Ovary (tissue), 9 donors: ENCODE results near the gene FOS. TPM values are rescaled to one million over a fixed set of nuclear protein-coding genes. Genes with fewer than 3 reads are reported as not detected.

ENCODE experiments used
- DNase-seq, 5 donors: peaks; one replicate each; pipeline ENCODE4 v3.0.0-alpha.2; 2019 to 2020
- H3K27ac ChIP-seq, 2 donors: fragments of 200-600 bp; one replicate each; pipeline versions ENCODE4 v1.5.1 to v1.8.0; 2019 to 2022
- H3K27me3 ChIP-seq: fragments of 200-600 bp; one replicate; pipeline ENCODE4 v1.8.0; 2022
- H3K36me3 ChIP-seq: fragments of 200-600 bp; sonication (generic); one replicate; pipeline ENCODE4 v1.5.1; 2019
- H3K4me1 ChIP-seq: one replicate; pipeline ENCODE4 v1.8.1; 2013; ENCODE audit warnings: mild to moderate bottlenecking, moderate library complexity; ENCODE audit not compliant: insufficient read depth
- H3K4me3 ChIP-seq: fragments of 200-600 bp; sonication (generic); one replicate; pipeline ENCODE4 v1.5.1; 2017
- H3K9me3 ChIP-seq, 2 donors: fragments of 200-600 bp in 1 of 2; sonication (generic) in 1 of 2; one replicate each; pipeline versions ENCODE4 v1.5.1 to v1.8.1; 2013 to 2019; ENCODE audit warnings: mild to moderate bottlenecking in 1 of 2, moderate library complexity in 1 of 2
- EP300 ChIP-seq: sonication (generic); formaldehyde crosslinking; IDR thresholded peaks from one replicate; pipeline ENCODE4 v1.6.1; 2017; ENCODE audit warnings: antibody characterized with exemption
- POLR2A ChIP-seq: fragments of 450-650 bp; IDR thresholded peaks from one replicate; pipeline ENCODE4 v1.6.1; 2017; ENCODE audit warnings: antibody characterized with exemption, mild to moderate bottlenecking, moderate library complexity
- WGBS, 3 donors: extraction: QIAGEN DNeasy Blood & Tissue Kit in 1 of 3; methylation state at CpG; one replicate each; pipeline versions ENCODE4 v1.1.5 to v1.1.7; 2013 to 2017; 5-methylcytosine and 5-hydroxymethylcytosine counted together
- intact Hi-C, 4 donors: fragments of 100-400 bp; cut with DNase I; formaldehyde crosslinking; loops; one replicate each; pipeline versions ENCODE4 v1.11.0 to v1.15.1; 2022 to 2023
- polyA plus RNA-seq, 2 donors: library from polyadenylated mRNA; stranded (reverse); fragments of 200-250 nt in 1 of 2; fragments of 350-450 nt in 1 of 2; fragmentation: Illumina TruSeq in 1 of 2; extraction: RNeasy Lipid Tissue Mini Kit (QIAGEN cat#74804) in 1 of 2; gene quantifications; one replicate each; pipeline ENCODE4 v1.2.3, GENCODE V29; 2013 to 2014
- total RNA-seq, 7 donors: library from RNA; depleted of rRNA in 2 of 7; stranded (reverse); fragments of >200 nt in 2 of 7; fragmentation: NEBNext Ultra II Directional in 3 of 7; extraction: Animal tissue kit (Norgen Biotek cat#: 25700) in 3 of 7; gene quantifications; one replicate each; pipeline versions ENCODE4 v1.1.0 to v1.2.4, GENCODE V29; 2016 to 2023
- TF ChIP-seq, protein P1 (sequence below), 3 donors: fragments of 450-650 bp in 2 of 3; fragments of 200-600 bp in 1 of 3; IDR thresholded peaks; one replicate each; pipeline versions ENCODE4 v1.5.1 to v1.8.0; 2016 to 2022; ENCODE audit warnings: antibody characterized with exemption in 3 of 3, mild to moderate bottlenecking in 1 of 3
- donor health status: DM: no; HTN: no; CAD: no; lungs with moderate emphysema.
- donor health status: DM: no; HTN: no; CAD: no.
- donor health status: Bipolar disorder and iron deficiency.
- donor health status: DM: yes; HTN: yes; CAD: no.
- donor health status: DM: no; HTN: no; CAD: no.
- donor health status: DM: yes; HTN: yes; CAD: no.

FOS gene
- total and polyA plus RNA-seq, 9 donors: 115 to 2,019 (median 178) TPM

DNA sequence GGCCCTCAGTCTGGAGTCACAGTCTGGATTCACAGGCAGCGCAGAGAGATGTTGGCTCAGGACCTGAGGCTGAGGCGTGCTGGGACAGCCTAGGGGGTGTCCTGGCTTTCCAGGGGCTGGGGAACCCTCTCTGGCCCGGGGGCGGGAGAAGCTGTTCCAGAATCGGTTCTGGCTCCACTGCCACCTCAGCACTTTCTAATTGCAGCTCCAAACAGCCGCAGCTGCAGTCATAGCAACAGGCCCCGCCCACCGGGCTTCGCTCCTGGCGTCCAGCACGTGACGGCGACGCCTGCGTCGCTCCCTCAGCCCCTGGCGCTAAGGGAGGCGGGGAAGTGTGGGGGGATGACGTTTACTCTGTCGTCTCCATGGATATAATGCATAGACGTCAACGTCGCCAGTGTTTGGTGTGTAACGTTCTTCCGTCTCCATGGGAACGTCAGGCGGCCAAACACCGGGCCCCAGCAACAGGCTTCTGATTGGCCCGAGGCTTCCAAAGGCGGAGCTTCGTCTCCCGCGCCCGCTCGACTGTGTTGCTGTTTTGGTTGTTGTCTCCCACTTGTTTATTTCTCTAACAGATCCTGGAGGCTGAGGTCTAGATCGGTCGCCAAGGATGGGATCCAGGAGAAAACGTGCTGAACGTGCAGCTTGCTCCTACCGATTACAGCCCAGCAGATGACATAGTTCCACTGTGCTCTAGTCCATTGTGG lies 19.7 kb upstream of the FOS start:
- H3K4me1 ChIP-seq: peaks cover 3% of the 10 kb centered on the region
- H3K9me3 ChIP-seq: no peaks in the 10 kb centered on the region
- no peaks in the 10 kb centered on the region for H3K36me3 ChIP-seq
- peak overlapping the region; percentile 53 for H3K4me3 ChIP-seq
- TF ChIP-seq EP300 (peak; percentile 96), POLR2A (peak; percentile 95)
- TF ChIP-seq, protein P1, sequence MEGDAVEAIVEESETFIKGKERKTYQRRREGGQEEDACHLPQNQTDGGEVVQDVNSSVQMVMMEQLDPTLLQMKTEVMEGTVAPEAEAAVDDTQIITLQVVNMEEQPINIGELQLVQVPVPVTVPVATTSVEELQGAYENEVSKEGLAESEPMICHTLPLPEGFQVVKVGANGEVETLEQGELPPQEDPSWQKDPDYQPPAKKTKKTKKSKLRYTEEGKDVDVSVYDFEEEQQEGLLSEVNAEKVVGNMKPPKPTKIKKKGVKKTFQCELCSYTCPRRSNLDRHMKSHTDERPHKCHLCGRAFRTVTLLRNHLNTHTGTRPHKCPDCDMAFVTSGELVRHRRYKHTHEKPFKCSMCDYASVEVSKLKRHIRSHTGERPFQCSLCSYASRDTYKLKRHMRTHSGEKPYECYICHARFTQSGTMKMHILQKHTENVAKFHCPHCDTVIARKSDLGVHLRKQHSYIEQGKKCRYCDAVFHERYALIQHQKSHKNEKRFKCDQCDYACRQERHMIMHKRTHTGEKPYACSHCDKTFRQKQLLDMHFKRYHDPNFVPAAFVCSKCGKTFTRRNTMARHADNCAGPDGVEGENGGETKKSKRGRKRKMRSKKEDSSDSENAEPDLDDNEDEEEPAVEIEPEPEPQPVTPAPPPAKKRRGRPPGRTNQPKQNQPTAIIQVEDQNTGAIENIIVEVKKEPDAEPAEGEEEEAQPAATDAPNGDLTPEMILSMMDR (IDR thresholded peaks at IDR 0.05): no peak
- intact Hi-C loops: loop anchor here in 1 of 4 donors (1.0 kb wide), 1 partner anchor 17 kb away; no protein-coding TSS in a partner anchor
- DNase-seq: peak; percentile 97 to 100 (median 99)
- 0% methylated on average over 39 to 40 of the region's 40 CpGs for WGBS, 3 donors
- no peaks in the 10 kb centered on the region for H3K27me3 ChIP-seq
- H3K27ac ChIP-seq: peak overlapping the region; percentile 88 to 89

DNA sequence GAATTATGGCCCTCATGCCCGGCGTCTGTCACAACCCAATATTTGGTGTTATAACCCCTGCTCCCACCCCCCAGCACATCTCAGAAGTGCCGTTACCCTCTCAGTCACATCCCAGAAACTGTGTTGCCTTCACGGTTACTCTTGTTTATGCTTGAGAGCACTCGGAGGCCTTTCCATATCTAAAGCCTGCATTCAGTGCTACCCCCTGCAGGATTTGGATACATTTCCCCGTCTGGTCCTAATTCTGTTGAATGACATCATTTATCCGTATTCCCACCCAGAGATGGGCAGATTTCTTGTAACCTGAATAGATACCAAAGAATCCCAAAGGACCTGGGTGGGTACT lies 19.1 kb upstream of the FOS start:
- no peaks in the 10 kb centered on the region for H3K27me3 ChIP-seq
- H3K27ac ChIP-seq: peak overlapping the region; percentile 88 to 89
- DNase-seq: no peak
- no peaks in the 10 kb centered on the region for H3K9me3 ChIP-seq
- 3 to 8% (median 6%) methylated on average over 7 of the region's 7 CpGs for WGBS, 3 donors
- H3K36me3 ChIP-seq: no peaks in the 10 kb centered on the region
- H3K4me3 ChIP-seq: peak overlapping the region; percentile 53
- intact Hi-C loops: loop anchor here in 1 of 4 donors (1.0 kb wide), 1 partner anchor 17 kb away; no protein-coding TSS in a partner anchor
- TF ChIP-seq, protein P1 (IDR thresholded peaks at IDR 0.05): peak in 2 of 3 donors; percentile 32 to 55
- TF ChIP-seq EP300: no peak
- H3K4me1 ChIP-seq: peaks cover 3% of the 10 kb centered on the region

DNA sequence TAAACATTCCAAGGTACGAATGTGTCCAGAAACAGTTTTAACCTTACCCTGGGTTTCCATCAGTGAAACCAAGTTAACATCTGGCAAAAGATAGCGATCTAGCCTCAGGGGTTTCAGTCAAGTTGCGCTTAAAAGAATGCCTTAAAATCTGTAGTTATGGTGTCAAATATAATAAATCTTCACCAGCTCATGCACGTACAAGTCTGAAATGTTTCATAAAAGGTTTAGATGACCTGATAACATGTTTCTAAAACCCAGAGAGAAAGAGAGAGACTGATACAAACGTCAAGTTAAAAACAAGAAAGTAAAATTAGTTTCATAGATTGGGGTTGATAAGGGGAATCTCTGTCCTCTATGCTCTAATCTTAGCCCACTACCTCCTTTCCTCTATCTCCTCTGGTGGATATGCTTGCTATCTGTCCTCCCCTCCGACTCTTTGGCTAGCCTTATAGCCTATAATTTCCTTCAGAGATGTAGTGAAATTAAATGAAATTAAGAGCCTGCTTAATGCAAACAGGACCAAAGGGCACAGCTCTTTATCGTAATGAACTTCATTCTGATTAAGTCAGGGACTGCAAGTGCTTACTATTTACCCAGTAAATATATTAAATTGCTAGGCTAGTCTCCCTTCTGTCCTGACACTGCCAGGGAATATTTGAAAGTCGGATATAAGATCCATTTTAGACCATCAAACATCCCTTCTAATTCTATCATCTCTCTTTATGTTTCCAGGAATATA lies 18.4 kb upstream of the FOS start:
- H3K27me3 ChIP-seq: no peaks in the 10 kb centered on the region
- no peaks in the 10 kb centered on the region for H3K36me3 ChIP-seq
- no peak overlapping the region for H3K4me3 ChIP-seq
- intact Hi-C loops: no loop called here
- peak overlapping the region; percentile 88 to 89 for H3K27ac ChIP-seq
- WGBS, 3 donors: 64 to 76% (median 73%) methylated on average over 8 of the region's 8 CpGs
- TF ChIP-seq POLR2A (no peak), EP300 (no peak)
- TF ChIP-seq, protein P1 (IDR thresholded peaks at IDR 0.05): no peak
- H3K4me1 ChIP-seq: peaks cover 3% of the 10 kb centered on the region
- no peak for DNase-seq
- H3K9me3 ChIP-seq: no peaks in the 10 kb centered on the region

DNA sequence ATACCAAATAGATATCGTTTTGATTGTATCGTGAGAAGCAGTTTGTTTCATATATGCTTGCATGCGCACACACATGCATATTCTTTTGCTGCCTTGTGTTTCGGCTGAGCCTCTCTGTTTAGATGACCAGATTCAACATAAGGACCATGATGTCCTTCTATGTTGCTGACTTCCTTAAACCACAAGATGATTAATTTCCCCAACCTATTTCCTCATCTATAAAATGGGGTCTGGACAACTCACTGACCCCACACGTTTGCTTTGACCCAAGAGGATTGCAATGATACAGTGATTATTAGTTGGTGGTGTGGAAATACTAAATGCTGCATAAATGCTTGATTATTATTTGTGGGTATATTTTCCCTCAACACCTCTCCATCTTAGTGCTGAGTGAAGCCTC lies 16.8 kb upstream of the FOS start:
- no peak for DNase-seq
- WGBS, 3 donors: 91 to 93% (median 92%) methylated on average over 5 of the region's 5 CpGs
- intact Hi-C loops: no loop called here
- Histone ChIP-seq H3K27me3 (no peaks in the 10 kb centered on the region), H3K27ac (no peak overlapping the region), H3K4me1 (peaks cover 7% of the 10 kb centered on the region), H3K36me3 (no peaks in the 10 kb centered on the region), H3K4me3 (no peak overlapping the region), H3K9me3 (no peaks in the 10 kb centered on the region)
- TF ChIP-seq, protein P1 (IDR thresholded peaks at IDR 0.05): no peak
- TF ChIP-seq POLR2A (no peak), EP300 (no peak)
